CD14-positive monocyte (primary cell): ENCODE data around the gene TRIM67. TPM values are rescaled to one million over a fixed set of nuclear protein-coding genes. Genes with fewer than 3 reads are reported as not detected.

Experiments
- DNase-seq, 3 donors: peaks; one replicate each; pipeline ENCODE4 v3.0.0-alpha.2; 2011 to 2022
- H2AFZ ChIP-seq: 2 replicates; pipeline ENCODE4 v1.6.0; 2012; ENCODE audit warnings: mild to moderate bottlenecking, low read depth, low read length, inconsistent platforms; ENCODE audit not compliant: insufficient read depth, poor library complexity, severe bottlenecking
- H3K27ac ChIP-seq, 2 donors: 1 replicate in 1 of 2; 2 replicates in 1 of 2; pipeline ENCODE4 v1.5.1; 2012 to 2013; ENCODE audit warnings: low read length in 2 of 2, control low read depth in 1 of 2, inconsistent platforms in 1 of 2, low read depth in 1 of 2, mild to moderate bottlenecking in 1 of 2
- H3K27me3 ChIP-seq, 2 donors: one replicate each; pipeline versions ENCODE4 v1.6.0 to v1.6.1; 2011 to 2013; ENCODE audit warnings: low read length in 2 of 2; ENCODE audit not compliant: control insufficient read depth in 2 of 2, insufficient read depth in 2 of 2
- H3K36me3 ChIP-seq, 2 donors: replicated peaks in 1 of 2; 1 replicate in 1 of 2; 2 replicates in 1 of 2; pipeline versions ENCODE4 v1.5.1 to v1.6.1; 2012 to 2013; ENCODE audit warnings: low read length in 2 of 2, control low read depth in 1 of 2, inconsistent platforms in 1 of 2, mild to moderate bottlenecking in 1 of 2; ENCODE audit not compliant: insufficient read depth in 2 of 2, control insufficient read depth in 1 of 2
- H3K4me1 ChIP-seq, 2 donors: 1 replicate in 1 of 2; 2 replicates in 1 of 2; pipeline versions ENCODE4 v1.5.1 to v1.6.1; 2012 to 2013; ENCODE audit warnings: low read length in 2 of 2, control low read depth in 1 of 2, inconsistent platforms in 1 of 2, mild to moderate bottlenecking in 1 of 2, moderate library complexity in 1 of 2; ENCODE audit not compliant: insufficient read depth in 2 of 2, control insufficient read depth in 1 of 2
- H3K4me2 ChIP-seq: replicated peaks from 2 replicates; pipeline ENCODE3; 2012; ENCODE audit warnings: low read length, moderate library complexity, mild to moderate bottlenecking; ENCODE audit not compliant: poor library complexity, severe bottlenecking; ENCODE audit errors: extremely low read depth
- H3K4me3 ChIP-seq, 3 experiments: fragments of 200-600 bp in 1 of 3; sonication (generic) in 1 of 3; replicated peaks in 1 of 3; 1 replicate in 2 of 3; 2 replicates in 1 of 3; pipeline ENCODE4 v1.5.1; 2011 to 2013; ENCODE audit warnings: low read length in 3 of 3, mild to moderate bottlenecking in 3 of 3, control low read depth in 2 of 3, low read depth in 2 of 3, inconsistent platforms in 1 of 3, moderate library complexity in 1 of 3
- H3K79me2 ChIP-seq: 2 replicates; pipeline ENCODE4 v1.6.0; 2012; ENCODE audit warnings: mild to moderate bottlenecking, control low read depth, inconsistent platforms, low read length, moderate library complexity; ENCODE audit not compliant: insufficient read depth
- H3K9ac ChIP-seq: 2 replicates; pipeline ENCODE4 v1.6.0; 2017; ENCODE audit warnings: low read length, mild to moderate bottlenecking; ENCODE audit not compliant: insufficient read depth, poor library complexity, severe bottlenecking
- H3K9me3 ChIP-seq, 2 donors: replicated peaks in 1 of 2; 1 replicate in 1 of 2; 2 replicates in 1 of 2; pipeline versions ENCODE4 v1.5.1 to v1.6.1; 2012 to 2013; ENCODE audit warnings: low read length in 2 of 2, control low read depth in 1 of 2; ENCODE audit not compliant: control insufficient read depth in 1 of 2, insufficient read depth in 1 of 2
- H4K20me1 ChIP-seq: 2 replicates; pipeline ENCODE4 v1.6.0; 2012; ENCODE audit warnings: mild to moderate bottlenecking, low read length, control low read depth, moderate library complexity; ENCODE audit not compliant: insufficient read depth
- H3K27ac Mint-ChIP-seq, 7 donors: one replicate each; pipeline ENCODE4 v1.8.0; 2020; ENCODE audit warnings: mild to moderate bottlenecking in 7 of 7, mixed read lengths in 7 of 7, moderate library complexity in 6 of 7, inconsistent platforms in 2 of 7
- H3K27me3 Mint-ChIP-seq, 3 donors: one replicate each; pipeline ENCODE4 v1.8.0; 2021 to 2022; ENCODE audit warnings: low read depth in 3 of 3, mild to moderate bottlenecking in 3 of 3, mixed read lengths in 3 of 3, moderate library complexity in 3 of 3, inconsistent platforms in 1 of 3
- H3K36me3 Mint-ChIP-seq, 2 donors: one replicate each; pipeline ENCODE4 v1.8.0; 2020; ENCODE audit warnings: mixed read lengths in 2 of 2, inconsistent platforms in 1 of 2, mild to moderate bottlenecking in 1 of 2
- H3K4me1 Mint-ChIP-seq: one replicate; pipeline ENCODE4 v1.8.0; 2020; ENCODE audit warnings: mild to moderate bottlenecking, mixed read lengths
- H3K4me3 Mint-ChIP-seq, 2 donors: one replicate each; pipeline ENCODE4 v1.8.0; 2020; ENCODE audit warnings: mild to moderate bottlenecking in 2 of 2, mixed read lengths in 2 of 2, moderate library complexity in 1 of 2
- H3K9me3 Mint-ChIP-seq, 7 donors: one replicate each; pipeline ENCODE4 v1.8.0; 2020 to 2022; ENCODE audit warnings: mixed read lengths in 7 of 7, mild to moderate bottlenecking in 6 of 7, moderate library complexity in 6 of 7, inconsistent platforms in 2 of 7
- WGBS: methylation state at CpG from one replicate; pipeline ENCODE4 v1.1.5; 2013; ENCODE audit warnings: missing lambda C conversion rate; ENCODE audit not compliant: insufficient coverage; 5-methylcytosine and 5-hydroxymethylcytosine counted together
- intact Hi-C, 2 donors: fragments of 100-400 bp; cut with micrococcal nuclease; formaldehyde crosslinking; loops; one replicate each; pipeline versions ENCODE4 v1.15.0 to v1.15.1; 2023
- polyA plus RNA-seq, 3 donors: library from polyadenylated mRNA; depleted of rRNA in 1 of 3; unstranded in 2 of 3; stranded (reverse) in 1 of 3; fragments of 300-500 nt in 2 of 3; fragments of >200 nt in 1 of 3; fragmentation: Illumina TruSeq in 2 of 3; gene quantifications; 1 replicate in 2 of 3; 2 replicates in 1 of 3; pipeline ENCODE4 v1.2.3, GENCODE V29; 2012 to 2021
- TF ChIP-seq, protein P1 (sequence below): fragments of 200-600 bp; IDR thresholded peaks from one replicate; pipeline ENCODE4 v1.8.0; 2022; ENCODE audit warnings: antibody characterized with exemption, mild to moderate bottlenecking

TRIM67 gene
- polyA plus RNA-seq, 3 donors, result not detected

DNA sequence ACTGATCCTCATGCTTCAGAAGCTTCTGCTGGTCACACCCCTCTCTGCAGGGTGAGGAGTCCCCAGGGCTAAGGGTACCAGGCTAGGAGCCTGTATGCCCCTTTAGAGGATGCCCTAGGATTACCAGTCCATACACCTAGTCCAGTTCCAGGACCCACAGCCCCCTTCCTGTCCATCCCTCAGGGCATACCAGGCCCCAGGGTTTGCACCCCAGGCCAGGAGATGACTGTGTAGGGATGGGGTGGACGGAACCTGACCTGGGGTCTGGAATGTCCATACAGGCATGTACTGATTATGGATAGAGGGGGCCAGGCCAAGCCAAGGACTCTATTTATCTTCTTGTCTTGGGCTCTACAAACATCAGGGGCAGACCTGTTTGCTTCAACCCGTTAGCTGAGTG lies 34.9 kb downstream of the TRIM67 start:
- no peaks in the 10 kb centered on the region for H3K4me1 ChIP-seq
- H3K9me3 ChIP-seq, result no peaks in the 10 kb centered on the region
- DNase-seq, result no peak
- no peak overlapping the region for H3K4me3 Mint-ChIP-seq
- peaks cover 4 to 28% (median 7%) of the 10 kb centered on the region in 3 donors for H3K27me3 Mint-ChIP-seq
- H2AFZ ChIP-seq, result no peak overlapping the region
- H3K36me3 Mint-ChIP-seq, result no peaks in the 10 kb centered on the region
- H3K4me2 ChIP-seq, result no peak overlapping the region
- H3K36me3 ChIP-seq, result no peaks in the 10 kb centered on the region
- no CpG with 5 or more reads among the region's 2 CpGs for WGBS
- TF ChIP-seq, protein P1, sequence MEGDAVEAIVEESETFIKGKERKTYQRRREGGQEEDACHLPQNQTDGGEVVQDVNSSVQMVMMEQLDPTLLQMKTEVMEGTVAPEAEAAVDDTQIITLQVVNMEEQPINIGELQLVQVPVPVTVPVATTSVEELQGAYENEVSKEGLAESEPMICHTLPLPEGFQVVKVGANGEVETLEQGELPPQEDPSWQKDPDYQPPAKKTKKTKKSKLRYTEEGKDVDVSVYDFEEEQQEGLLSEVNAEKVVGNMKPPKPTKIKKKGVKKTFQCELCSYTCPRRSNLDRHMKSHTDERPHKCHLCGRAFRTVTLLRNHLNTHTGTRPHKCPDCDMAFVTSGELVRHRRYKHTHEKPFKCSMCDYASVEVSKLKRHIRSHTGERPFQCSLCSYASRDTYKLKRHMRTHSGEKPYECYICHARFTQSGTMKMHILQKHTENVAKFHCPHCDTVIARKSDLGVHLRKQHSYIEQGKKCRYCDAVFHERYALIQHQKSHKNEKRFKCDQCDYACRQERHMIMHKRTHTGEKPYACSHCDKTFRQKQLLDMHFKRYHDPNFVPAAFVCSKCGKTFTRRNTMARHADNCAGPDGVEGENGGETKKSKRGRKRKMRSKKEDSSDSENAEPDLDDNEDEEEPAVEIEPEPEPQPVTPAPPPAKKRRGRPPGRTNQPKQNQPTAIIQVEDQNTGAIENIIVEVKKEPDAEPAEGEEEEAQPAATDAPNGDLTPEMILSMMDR, result no peak
- no peak overlapping the region for H3K9ac ChIP-seq
- H3K4me1 Mint-ChIP-seq, result no peaks in the 10 kb centered on the region
- no peaks in the 10 kb centered on the region for H3K79me2 ChIP-seq
- intact Hi-C loops, result no loop called here
- H3K4me3 ChIP-seq, result no peak overlapping the region
- no peak overlapping the region for H3K27ac ChIP-seq
- peaks cover 0 to 1% (median 0%) of the 10 kb centered on the region in 7 donors for H3K9me3 Mint-ChIP-seq
- no peaks in the 10 kb centered on the region for H3K27me3 ChIP-seq
- no peaks in the 10 kb centered on the region for H4K20me1 ChIP-seq
- H3K27ac Mint-ChIP-seq, result no peak overlapping the region

DNA sequence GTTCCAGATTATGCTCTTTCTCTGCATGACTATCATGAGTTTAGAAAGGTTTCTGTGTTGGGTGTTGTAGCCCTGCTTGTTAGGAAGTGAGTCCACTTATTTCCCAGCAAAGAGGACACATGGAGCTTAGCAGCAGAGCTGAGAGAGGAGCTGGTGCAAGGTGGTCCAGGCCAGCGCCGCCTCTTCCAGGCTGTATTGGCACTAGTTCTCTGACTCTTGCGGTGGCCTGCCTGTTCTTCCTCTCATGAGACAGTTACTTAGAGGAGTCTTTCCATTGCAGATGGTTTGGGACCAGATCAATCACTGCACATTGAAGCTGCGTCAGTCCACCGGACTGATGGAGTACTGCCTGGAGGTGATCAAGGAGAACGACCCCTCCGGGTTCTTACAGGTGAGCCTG lies 38.0 kb downstream of the TRIM67 start:
- TF ChIP-seq, protein P1, result no peak
- no peaks in the 10 kb centered on the region for H3K79me2 ChIP-seq
- no peaks in the 10 kb centered on the region for H3K4me1 ChIP-seq
- intact Hi-C loops, result no loop called here
- no peak overlapping the region for H3K9ac ChIP-seq
- H3K4me3 ChIP-seq, result no peak overlapping the region
- 100% methylated on average over 2 of the region's 7 CpGs for whole genome bisulfite sequencing
- no peak overlapping the region for H2AFZ ChIP-seq
- Mint-ChIP-seq H3K4me1 (no peaks in the 10 kb centered on the region), H3K27me3 (peaks cover 8 to 32% (median 15%) of the 10 kb centered on the region in 3 donors), H3K9me3 (no peaks in the 10 kb centered on the region), H3K27ac (no peak overlapping the region), H3K4me3 (no peak overlapping the region), H3K36me3 (no peaks in the 10 kb centered on the region)
- no peaks in the 10 kb centered on the region for H3K9me3 ChIP-seq
- peaks cover 0 to 5% of the 10 kb centered on the region in 2 donors for H3K27me3 ChIP-seq
- H3K4me2 ChIP-seq, result no peak overlapping the region
- H4K20me1 ChIP-seq, result no peaks in the 10 kb centered on the region
- H3K36me3 ChIP-seq, result no peaks in the 10 kb centered on the region
- H3K27ac ChIP-seq, result no peak overlapping the region
- DNase-seq, result no peak
